Measurements from ENCODE around the gene MRPL55. TPM values are rescaled to one million over a fixed set of nuclear protein-coding genes. Genes with fewer than 3 reads are reported as not detected.

Gene MRPL55
- total RNA-seq, 4 donors from 2014 or later = 70.1 to 99.6 (median 80.8) TPM

- H3K4me1 ChIP-seq = peaks cover 0 to 8% (median 3%) of the 10 kb centered on the region in 4 donors
- peaks cover 0 to 6% of the 10 kb centered on the region in 2 donors for H3K27me3 ChIP-seq
- H3K9me3 ChIP-seq = no peaks in the 10 kb centered on the region
- no peaks in the 10 kb centered on the region for H3K36me3 ChIP-seq
- peak in 2 of 3 donors; percentile 4 to 34 for DNase-seq
- no peak for TF ChIP-seq POLR2A (IDR thresholded peaks at IDR 0.05)
- TF ChIP-seq CTCF (IDR thresholded peaks at IDR 0.05) = no peak
- no peak overlapping the region for H3K27ac ChIP-seq
- no peak overlapping the region for H3K4me3 ChIP-seq
These were observed 44.2 kb downstream of the MRPL55 start for GRCh38 chr1:228064741-228065542.

- Histone ChIP-seq H3K4me1 (peaks cover 0 to 15% (median 6%) of the 10 kb centered on the region in 4 donors), H3K27me3 (peaks cover 0 to 12% of the 10 kb centered on the region in 2 donors), H3K4me3 (no peak overlapping the region), H3K36me3 (no peaks in the 10 kb centered on the region), H3K27ac (no peak overlapping the region), H3K9me3 (no peaks in the 10 kb centered on the region)
- no peak for DNase-seq
- no peak for TF ChIP-seq CTCF (IDR thresholded peaks at IDR 0.05)
- no peak for TF ChIP-seq POLR2A (IDR thresholded peaks at IDR 0.05)
These were observed 44.8 kb downstream of the MRPL55 start for GRCh38 chr1:228064296-228064695.

- no peak for TF ChIP-seq POLR2A (IDR thresholded peaks at IDR 0.05)
- TF ChIP-seq CTCF (IDR thresholded peaks at IDR 0.05) = no peak
- Histone ChIP-seq H3K36me3 (no peaks in the 10 kb centered on the region), H3K27ac (no peak overlapping the region), H3K27me3 (peaks cover 0 to 19% of the 10 kb centered on the region in 2 donors), H3K9me3 (no peaks in the 10 kb centered on the region), H3K4me1 (peaks cover 0 to 15% (median 7%) of the 10 kb centered on the region in 4 donors), H3K4me3 (no peak overlapping the region)
- DNase-seq = peak in 1 of 3 donors; percentile 35
These were observed 45.6 kb downstream of the MRPL55 start for GRCh38 chr1:228063251-228064191.

GRCh38 chr1:228062812-228063211 is 46.3 kb downstream of the MRPL55 start:
- Histone ChIP-seq H3K27ac (no peak overlapping the region), H3K4me3 (no peak overlapping the region), H3K36me3 (no peaks in the 10 kb centered on the region), H3K27me3 (peaks cover 0 to 19% of the 10 kb centered on the region in 2 donors), H3K4me1 (peaks cover 0 to 15% (median 7%) of the 10 kb centered on the region in 4 donors), H3K9me3 (no peaks in the 10 kb centered on the region)
- no peak for DNase-seq
- TF ChIP-seq POLR2A (IDR thresholded peaks at IDR 0.05) = no peak
- TF ChIP-seq CTCF (IDR thresholded peaks at IDR 0.05) = no peak

GRCh38 chr1:228062085-228062791 is 46.9 kb downstream of the MRPL55 start:
- Histone ChIP-seq H3K27ac (no peak overlapping the region), H3K4me3 (no peak overlapping the region), H3K9me3 (no peaks in the 10 kb centered on the region), H3K27me3 (peaks cover 0 to 19% of the 10 kb centered on the region in 2 donors), H3K4me1 (peaks cover 0 to 15% (median 7%) of the 10 kb centered on the region in 4 donors), H3K36me3 (no peaks in the 10 kb centered on the region)
- TF ChIP-seq POLR2A (IDR thresholded peaks at IDR 0.05) = no peak
- no peak for TF ChIP-seq CTCF (IDR thresholded peaks at IDR 0.05)
- DNase-seq = peak in 2 of 3 donors; percentile 33 to 42

All from Peyer's patch (tissue), 4 donors.